HepG2 (cell line): ENCODE data around the gene MAN1A1. TPM values are rescaled to one million over a fixed set of nuclear protein-coding genes. Genes with fewer than 3 reads are reported as not detected.
A peak's percentile ranks its signal among the peaks of the same experiment; 100 is the strongest.

Experiments
- ATM ChIP-seq: fragments of 450-650 bp; IDR thresholded peaks from 2 replicates; pipeline ENCODE4 v1.7.1; 2017; ENCODE audit warnings: mild to moderate bottlenecking, borderline replicate concordance
- CENPX ChIP-seq: sonication (generic); formaldehyde crosslinking; IDR thresholded peaks from 2 replicates; pipeline ENCODE4 v1.9.0; 2021; ENCODE audit warnings: mild to moderate bottlenecking, missing genetic modification reagents, moderate library complexity
- FOXO1 ChIP-seq: sonication (generic); formaldehyde crosslinking; IDR thresholded peaks from 2 replicates; pipeline ENCODE4 v1.4.0; 2020; ENCODE audit warnings: missing genetic modification reagents
- GATA4 ChIP-seq: sonication (generic); IDR thresholded peaks from 2 replicates; pipeline ENCODE4 v1.6.1; 2016; ENCODE audit warnings: antibody characterized with exemption, low read depth, borderline replicate concordance
- RBFOX2 ChIP-seq: fragments of 200-400 bp; formaldehyde crosslinking; IDR thresholded peaks from 2 replicates; pipeline ENCODE4 v1.6.1; 2017; ENCODE audit warnings: low read depth, mild to moderate bottlenecking, low read length
- RBM22 ChIP-seq: fragments of 200-400 bp; formaldehyde crosslinking; optimal IDR thresholded peaks from 2 replicates; pipeline ENCODE3; 2017; ENCODE audit warnings: mild to moderate bottlenecking, low read length, moderate library complexity
- SRSF1 ChIP-seq: fragments of 200-400 bp; formaldehyde crosslinking; optimal IDR thresholded peaks from 2 replicates; pipeline ENCODE3; 2017; ENCODE audit warnings: mild to moderate bottlenecking, low read depth, low read length, moderate library complexity
- ZBTB3 ChIP-seq: sonication (generic); formaldehyde crosslinking; IDR thresholded peaks from 2 replicates; pipeline ENCODE4 v1.4.0; 2020; ENCODE audit warnings: low read depth, mild to moderate bottlenecking, moderate library complexity, missing genetic modification reagents, borderline replicate concordance
- ZBTB7A ChIP-seq: sonication (generic); formaldehyde crosslinking; IDR thresholded peaks from 2 replicates; pipeline ENCODE4 v1.8.0; 2022; ENCODE audit warnings: mild to moderate bottlenecking, missing genetic modification reagents
- ZFP36 ChIP-seq: fragments of 150-350 bp; IDR thresholded peaks from 2 replicates; pipeline ENCODE4 v1.6.1; 2018; ENCODE audit warnings: borderline replicate concordance, low read length, low read depth; ENCODE audit not compliant: partially characterized antibody
- ZNF260 ChIP-seq: sonication (generic); formaldehyde crosslinking; IDR thresholded peaks from 2 replicates; pipeline ENCODE4 v1.4.0; 2020; ENCODE audit warnings: missing genetic modification reagents, low read depth, mild to moderate bottlenecking, borderline replicate concordance
- ZNF292 ChIP-seq: sonication (generic); formaldehyde crosslinking; IDR thresholded peaks from 2 replicates; pipeline ENCODE4 v1.8.1; 2022; ENCODE audit warnings: mild to moderate bottlenecking, low read depth, missing genetic modification reagents, borderline replicate concordance
- ZNF354B ChIP-seq: sonication (generic); formaldehyde crosslinking; IDR thresholded peaks from 2 replicates; pipeline ENCODE4 v1.8.0; 2022; ENCODE audit warnings: mild to moderate bottlenecking, missing genetic modification reagents
- ZNF567 ChIP-seq: sonication (generic); formaldehyde crosslinking; IDR thresholded peaks from 2 replicates; pipeline ENCODE4 v1.8.1; 2023; ENCODE audit warnings: mild to moderate bottlenecking, missing genetic modification reagents, borderline replicate concordance
- ZNF660 ChIP-seq: sonication (generic); formaldehyde crosslinking; IDR thresholded peaks from 2 replicates; pipeline ENCODE4 v1.5.1; 2020; ENCODE audit warnings: mild to moderate bottlenecking, low read depth, missing genetic modification reagents, borderline replicate concordance
- ZNF790 ChIP-seq: sonication (generic); formaldehyde crosslinking; IDR thresholded peaks from 2 replicates; pipeline ENCODE4 v1.8.0; 2022; ENCODE audit warnings: missing genetic modification reagents, mild to moderate bottlenecking, borderline replicate concordance
- polyA plus RNA-seq, 8 experiments: library from polyadenylated mRNA; depleted of rRNA in 3 of 8; stranded (reverse) in 7 of 8; unstranded in 1 of 8; fragments of >200 nt; fragmentation: Illumina TruSeq in 4 of 8; extraction: Trizol in 4 of 8; gene quantifications; 2 replicates each; pipeline versions ENCODE4 v1.2.1 to v1.2.3, GENCODE V29; 2011 to 2016; ENCODE audit warnings: low read depth in 4 of 8, missing spikeins in 1 of 8, mixed read lengths in 1 of 8; ENCODE audit not compliant: insufficient read depth in 1 of 8
- total RNA-seq, 5 experiments: library from RNA; depleted of rRNA; stranded (reverse); fragments of >200 nt; fragmentation: Illumina TruSeq; extraction: Trizol; gene quantifications; 2 replicates each; pipeline ENCODE4 v1.2.3, GENCODE V29; 2016; ENCODE audit warnings: low read depth in 1 of 5
- TF ChIP-seq, protein P1 (sequence below): sonication (generic); formaldehyde crosslinking; IDR thresholded peaks from 2 replicates; pipeline ENCODE4 v1.4.0; 2020; ENCODE audit warnings: mild to moderate bottlenecking, missing genetic modification reagents
- TF ChIP-seq, protein P2 (sequence below): sonication (generic); formaldehyde crosslinking; IDR thresholded peaks from 2 replicates; pipeline ENCODE4 v1.4.0; 2020; ENCODE audit warnings: mild to moderate bottlenecking, missing genetic modification reagents, borderline replicate concordance
- TF ChIP-seq, protein P3 (sequence below): sonication (generic); formaldehyde crosslinking; IDR thresholded peaks from 2 replicates; pipeline ENCODE4 v1.4.0; 2020; ENCODE audit warnings: mild to moderate bottlenecking, missing genetic modification reagents, borderline replicate concordance
- TF ChIP-seq, protein P4 (sequence below): IDR thresholded peaks from 2 replicates; pipeline ENCODE4 v1.6.1; 2012; ENCODE audit warnings: inconsistent platforms
- TF ChIP-seq, protein P5 (sequence below): sonication (generic); formaldehyde crosslinking; IDR thresholded peaks from 2 replicates; pipeline ENCODE4 v1.8.1; 2023; ENCODE audit warnings: mild to moderate bottlenecking, inconsistent platforms, moderate library complexity, missing genetic modification reagents, borderline replicate concordance

MAN1A1 gene
- total and polyA plus RNA-seq, 2 of the 13 experiments (the other 11 are each of a cell fraction or from before 2014, with no cell fraction given), result 156 to 236 TPM

DNA sequence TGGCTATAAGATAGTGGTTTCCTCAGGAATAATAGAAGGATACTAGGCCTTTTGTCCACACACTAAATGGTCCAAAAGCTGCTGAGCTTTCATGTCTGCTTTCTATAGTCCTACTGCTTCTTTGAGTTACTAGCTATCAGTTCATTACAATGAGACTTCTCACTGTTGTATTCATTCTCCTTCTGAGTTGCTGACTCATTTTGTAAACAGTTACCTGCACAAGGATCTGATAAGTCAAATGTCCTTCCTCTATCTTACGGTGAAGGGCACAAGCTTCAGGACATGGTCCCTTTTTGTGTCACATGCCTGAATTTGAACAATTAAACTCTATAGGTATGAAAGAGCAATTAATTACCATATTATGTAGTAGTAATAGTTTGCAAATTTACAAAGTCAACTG is 90.5 kb downstream of the MAN1A1 start (continued):
- TF ChIP-seq RBM22, result peak; percentile 74
- TF ChIP-seq ZBTB3, result no peak
- TF ChIP-seq ZBTB7A, result no peak
- no peak for TF ChIP-seq CENPX
- no peak for TF ChIP-seq FOXO1
- no peak for TF ChIP-seq SRSF1
- TF ChIP-seq ZNF660 (CRISPR knock-in tag), result no peak
- TF ChIP-seq ZNF260 (CRISPR knock-in tag), result no peak
- TF ChIP-seq ZNF790, result no peak
- TF ChIP-seq RBFOX2, result no peak
- TF ChIP-seq, protein P1, sequence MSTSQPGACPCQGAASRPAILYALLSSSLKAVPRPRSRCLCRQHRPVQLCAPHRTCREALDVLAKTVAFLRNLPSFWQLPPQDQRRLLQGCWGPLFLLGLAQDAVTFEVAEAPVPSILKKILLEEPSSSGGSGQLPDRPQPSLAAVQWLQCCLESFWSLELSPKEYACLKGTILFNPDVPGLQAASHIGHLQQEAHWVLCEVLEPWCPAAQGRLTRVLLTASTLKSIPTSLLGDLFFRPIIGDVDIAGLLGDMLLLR, result no peak
- no peak for TF ChIP-seq ZNF292 (CRISPR knock-in tag)
- no peak for TF ChIP-seq ZNF354B
- TF ChIP-seq ZNF567 (CRISPR knock-in tag), result no peak
- TF ChIP-seq, protein P2, sequence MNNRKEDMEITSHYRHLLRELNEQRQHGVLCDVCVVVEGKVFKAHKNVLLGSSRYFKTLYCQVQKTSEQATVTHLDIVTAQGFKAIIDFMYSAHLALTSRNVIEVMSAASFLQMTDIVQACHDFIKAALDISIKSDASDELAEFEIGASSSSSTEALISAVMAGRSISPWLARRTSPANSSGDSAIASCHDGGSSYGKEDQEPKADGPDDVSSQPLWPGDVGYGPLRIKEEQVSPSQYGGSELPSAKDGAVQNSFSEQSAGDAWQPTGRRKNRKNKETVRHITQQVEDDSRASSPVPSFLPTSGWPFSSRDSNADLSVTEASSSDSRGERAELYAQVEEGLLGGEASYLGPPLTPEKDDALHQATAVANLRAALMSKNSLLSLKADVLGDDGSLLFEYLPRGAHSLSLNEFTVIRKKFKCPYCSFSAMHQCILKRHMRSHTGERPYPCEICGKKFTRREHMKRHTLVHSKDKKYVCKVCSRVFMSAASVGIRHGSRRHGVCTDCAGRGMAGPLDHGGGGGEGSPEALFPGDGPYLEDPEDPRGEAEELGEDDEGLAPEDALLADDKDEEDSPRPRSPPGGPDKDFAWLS (CRISPR knock-in tag), result no peak
- no peak for TF ChIP-seq ATM
- TF ChIP-seq, protein P3, sequence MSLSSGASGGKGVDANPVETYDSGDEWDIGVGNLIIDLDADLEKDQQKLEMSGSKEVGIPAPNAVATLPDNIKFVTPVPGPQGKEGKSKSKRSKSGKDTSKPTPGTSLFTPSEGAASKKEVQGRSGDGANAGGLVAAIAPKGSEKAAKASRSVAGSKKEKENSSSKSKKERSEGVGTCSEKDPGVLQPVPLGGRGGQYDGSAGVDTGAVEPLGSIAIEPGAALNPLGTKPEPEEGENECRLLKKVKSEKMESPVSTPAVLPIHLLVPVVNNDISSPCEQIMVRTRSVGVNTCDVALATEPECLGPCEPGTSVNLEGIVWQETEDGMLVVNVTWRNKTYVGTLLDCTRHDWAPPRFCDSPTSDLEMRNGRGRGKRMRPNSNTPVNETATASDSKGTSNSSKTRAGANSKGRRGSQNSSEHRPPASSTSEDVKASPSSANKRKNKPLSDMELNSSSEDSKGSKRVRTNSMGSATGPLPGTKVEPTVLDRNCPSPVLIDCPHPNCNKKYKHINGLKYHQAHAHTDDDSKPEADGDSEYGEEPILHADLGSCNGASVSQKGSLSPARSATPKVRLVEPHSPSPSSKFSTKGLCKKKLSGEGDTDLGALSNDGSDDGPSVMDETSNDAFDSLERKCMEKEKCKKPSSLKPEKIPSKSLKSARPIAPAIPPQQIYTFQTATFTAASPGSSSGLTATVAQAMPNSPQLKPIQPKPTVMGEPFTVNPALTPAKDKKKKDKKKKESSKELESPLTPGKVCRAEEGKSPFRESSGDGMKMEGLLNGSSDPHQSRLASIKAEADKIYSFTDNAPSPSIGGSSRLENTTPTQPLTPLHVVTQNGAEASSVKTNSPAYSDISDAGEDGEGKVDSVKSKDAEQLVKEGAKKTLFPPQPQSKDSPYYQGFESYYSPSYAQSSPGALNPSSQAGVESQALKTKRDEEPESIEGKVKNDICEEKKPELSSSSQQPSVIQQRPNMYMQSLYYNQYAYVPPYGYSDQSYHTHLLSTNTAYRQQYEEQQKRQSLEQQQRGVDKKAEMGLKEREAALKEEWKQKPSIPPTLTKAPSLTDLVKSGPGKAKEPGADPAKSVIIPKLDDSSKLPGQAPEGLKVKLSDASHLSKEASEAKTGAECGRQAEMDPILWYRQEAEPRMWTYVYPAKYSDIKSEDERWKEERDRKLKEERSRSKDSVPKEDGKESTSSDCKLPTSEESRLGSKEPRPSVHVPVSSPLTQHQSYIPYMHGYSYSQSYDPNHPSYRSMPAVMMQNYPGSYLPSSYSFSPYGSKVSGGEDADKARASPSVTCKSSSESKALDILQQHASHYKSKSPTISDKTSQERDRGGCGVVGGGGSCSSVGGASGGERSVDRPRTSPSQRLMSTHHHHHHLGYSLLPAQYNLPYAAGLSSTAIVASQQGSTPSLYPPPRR, result peak; percentile 67; the same call in 1 of the 2 replicates
- peak; percentile 63; the same call in 1 of the 2 replicates for TF ChIP-seq GATA4
- TF ChIP-seq, protein P4, sequence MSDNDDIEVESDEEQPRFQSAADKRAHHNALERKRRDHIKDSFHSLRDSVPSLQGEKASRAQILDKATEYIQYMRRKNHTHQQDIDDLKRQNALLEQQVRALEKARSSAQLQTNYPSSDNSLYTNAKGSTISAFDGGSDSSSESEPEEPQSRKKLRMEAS, result no peak
- TF ChIP-seq ZFP36, result no peak
- TF ChIP-seq, protein P5, sequence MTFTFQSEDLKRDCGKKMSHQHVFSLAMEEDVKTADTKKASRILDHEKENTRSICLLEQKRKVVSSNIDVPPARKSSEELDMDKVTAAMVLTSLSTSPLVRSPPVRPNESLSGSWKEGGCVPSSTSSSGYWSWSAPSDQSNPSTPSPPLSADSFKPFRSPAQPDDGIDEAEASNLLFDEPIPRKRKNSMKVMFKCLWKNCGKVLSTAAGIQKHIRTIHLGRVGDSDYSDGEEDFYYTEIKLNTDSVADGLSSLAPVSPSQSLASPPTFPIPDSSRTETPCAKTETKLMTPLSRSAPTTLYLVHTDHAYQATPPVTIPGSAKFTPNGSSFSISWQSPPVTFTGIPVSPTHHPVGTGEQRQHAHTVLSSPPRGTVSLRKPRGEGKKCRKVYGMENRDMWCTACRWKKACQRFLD, result no peak
